DOHH2 (cell line): Measurements from ENCODE around the gene KCNE1.

Experiments used
- CTCF ChIP-seq: fragments of 200-600 bp; sonication (generic); IDR thresholded peaks from one replicate; pipeline ENCODE4 v1.5.1; 2014; ENCODE audit warnings: antibody characterized with exemption, mild to moderate bottlenecking, low read depth, low read length; ENCODE audit not compliant: poor library complexity, severe bottlenecking
- EZH2phosphoT487 ChIP-seq: fragments of 200-600 bp; sonication (generic); IDR thresholded peaks from 2 replicates; pipeline ENCODE4 v1.6.1; 2017; ENCODE audit warnings: borderline replicate concordance, mild to moderate bottlenecking, antibody characterized with exemption, low read length, moderate library complexity, mixed read lengths

- TF ChIP-seq CTCF (no peak), EZH2phosphoT487 (no peak)
Measured at GRCh38 chr21:34520764-34521508, 8.9 kb upstream of the KCNE1 start.
